Esophagus muscularis mucosa (tissue), 3 donors: ENCODE data around the gene LMOD3.

Experiments
- CTCF ChIP-seq, 3 experiments: fragments of 200-600 bp in 2 of 3; fragments of 450-650 bp in 1 of 3; sonication (generic) in 2 of 3; IDR thresholded peaks; one replicate each; pipeline ENCODE4 v1.5.1; 2017 to 2019; ENCODE audit warnings: antibody characterized with exemption in 3 of 3, mild to moderate bottlenecking in 2 of 3, moderate library complexity in 1 of 3
- EP300 ChIP-seq: sonication (generic); formaldehyde crosslinking; IDR thresholded peaks from one replicate; pipeline ENCODE4 v1.6.1; 2017; ENCODE audit warnings: antibody characterized with exemption

- TF ChIP-seq CTCF (IDR thresholded peaks at IDR 0.05), result no peak
- no peak for TF ChIP-seq EP300
These were observed 49.5 kb downstream of the LMOD3 start for GRCh38 chr3:69072928-69073327.
